Adrenal gland (tissue), 5 donors: ENCODE data around the gene BLID.

Experiments used
- POLR2A ChIP-seq, 2 donors: fragments of 450-650 bp; IDR thresholded peaks; one replicate each; pipeline ENCODE4 v1.6.1; 2017; ENCODE audit warnings: antibody characterized with exemption in 2 of 2, mild to moderate bottlenecking in 2 of 2, moderate library complexity in 1 of 2
- TF ChIP-seq, protein P1 (sequence below), 6 experiments: fragments of 450-650 bp in 4 of 6; fragments of 200-600 bp in 2 of 6; sonication (generic) in 1 of 6; IDR thresholded peaks; 1 replicate in 5 of 6; 2 replicates in 1 of 6; pipeline versions ENCODE4 v1.5.1 to v1.8.0; 2016 to 2021; ENCODE audit warnings: antibody characterized with exemption in 6 of 6, mild to moderate bottlenecking in 2 of 6, moderate library complexity in 1 of 6
- donor health status: DM: no; HTN: no; CAD: no.

- TF ChIP-seq, protein P1, sequence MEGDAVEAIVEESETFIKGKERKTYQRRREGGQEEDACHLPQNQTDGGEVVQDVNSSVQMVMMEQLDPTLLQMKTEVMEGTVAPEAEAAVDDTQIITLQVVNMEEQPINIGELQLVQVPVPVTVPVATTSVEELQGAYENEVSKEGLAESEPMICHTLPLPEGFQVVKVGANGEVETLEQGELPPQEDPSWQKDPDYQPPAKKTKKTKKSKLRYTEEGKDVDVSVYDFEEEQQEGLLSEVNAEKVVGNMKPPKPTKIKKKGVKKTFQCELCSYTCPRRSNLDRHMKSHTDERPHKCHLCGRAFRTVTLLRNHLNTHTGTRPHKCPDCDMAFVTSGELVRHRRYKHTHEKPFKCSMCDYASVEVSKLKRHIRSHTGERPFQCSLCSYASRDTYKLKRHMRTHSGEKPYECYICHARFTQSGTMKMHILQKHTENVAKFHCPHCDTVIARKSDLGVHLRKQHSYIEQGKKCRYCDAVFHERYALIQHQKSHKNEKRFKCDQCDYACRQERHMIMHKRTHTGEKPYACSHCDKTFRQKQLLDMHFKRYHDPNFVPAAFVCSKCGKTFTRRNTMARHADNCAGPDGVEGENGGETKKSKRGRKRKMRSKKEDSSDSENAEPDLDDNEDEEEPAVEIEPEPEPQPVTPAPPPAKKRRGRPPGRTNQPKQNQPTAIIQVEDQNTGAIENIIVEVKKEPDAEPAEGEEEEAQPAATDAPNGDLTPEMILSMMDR (IDR thresholded peaks at IDR 0.05) = no peak
- TF ChIP-seq POLR2A (IDR thresholded peaks at IDR 0.05) = no peak
Measured at GRCh38 chr11:122081073-122081472, 34.9 kb downstream of the BLID start.
